Glomerular visceral epithelial cell (primary cell): ENCODE data around the gene DCN.
A peak's percentile ranks its signal among the peaks of the same experiment; 100 is the strongest.

Experiments
- DNase-seq: peaks from one replicate; pipeline ENCODE4 v3.0.0-alpha.2; 2016; ENCODE audit errors: extremely low spot score

DCN gene

GRCh38 chr12:91186156-91186555 is 3.5 kb upstream of the DCN start:
- no peak for DNase-seq

- DNase-seq: no peak
Measured at GRCh38 chr12:91185421-91185820, 2.8 kb upstream of the DCN start.

- no peak for DNase-seq
Measured at GRCh38 chr12:91183551-91183950, 934 bp upstream of the DCN start.

GRCh38 chr12:91180582-91181395 is 1.8 kb downstream of the DCN start:
- DNase-seq: peak; percentile 1

GRCh38 chr12:91179966-91180561 is 2.6 kb downstream of the DCN start:
- DNase-seq: no peak

- DNase-seq: no peak
Measured at GRCh38 chr12:91179315-91179714, 3.3 kb downstream of the DCN start.

GRCh38 chr12:91178781-91179180 is 3.8 kb downstream of the DCN start:
- no peak for DNase-seq

- peak; percentile 13 for DNase-seq
Measured at GRCh38 chr12:91178139-91178561, 4.5 kb downstream of the DCN start.

- no peak for DNase-seq
Measured at GRCh38 chr12:91177381-91177780, 5.2 kb downstream of the DCN start.

- no peak for DNase-seq
Measured at GRCh38 chr12:91176915-91177314, 5.7 kb downstream of the DCN start.

- DNase-seq: no peak
Measured at GRCh38 chr12:91176358-91176757, 6.3 kb downstream of the DCN start.

GRCh38 chr12:91173124-91173523 is 9.5 kb downstream of the DCN start:
- DNase-seq: no peak

GRCh38 chr12:91172096-91172495 is 10.5 kb downstream of the DCN start:
- no peak for DNase-seq

- DNase-seq: no peak
Measured at GRCh38 chr12:91171476-91171875, 11.1 kb downstream of the DCN start.

GRCh38 chr12:91163116-91163515 is 19.5 kb downstream of the DCN start:
- no peak for DNase-seq

- DNase-seq: no peak
Measured at GRCh38 chr12:91161009-91161408, 21.6 kb downstream of the DCN start.

GRCh38 chr12:91155990-91156389 is 26.6 kb downstream of the DCN start:
- DNase-seq: no peak

- no peak for DNase-seq
Measured at GRCh38 chr12:91154131-91154530, 28.5 kb downstream of the DCN start.

GRCh38 chr12:91144053-91144452 is 38.6 kb downstream of the DCN start:
- DNase-seq: no peak

- DNase-seq: no peak
Measured at GRCh38 chr12:91143206-91143605, 39.4 kb downstream of the DCN start.

GRCh38 chr12:91142221-91142631 is 40.4 kb downstream of the DCN start:
- no peak for DNase-seq

GRCh38 chr12:91140026-91140931 is 42.3 kb downstream of the DCN start:
- DNase-seq: no peak
